Ishikawa (cell line): ENCODE results near the gene GIMAP5.

Experiments used
- CEBPB ChIP-seq: IDR thresholded peaks from 2 replicates; pipeline ENCODE4 v1.6.1; 2012
- CREB1 ChIP-seq: IDR thresholded peaks from 2 replicates; pipeline ENCODE4 v1.6.1; 2012; ENCODE audit warnings: low read depth
- EGR1 ChIP-seq: IDR thresholded peaks from 2 replicates; pipeline ENCODE4 v1.6.1; 2012
- EP300 ChIP-seq: IDR thresholded peaks from 2 replicates; pipeline ENCODE4 v1.6.1; 2012; ENCODE audit warnings: borderline replicate concordance
- FOXM1 ChIP-seq: IDR thresholded peaks from 2 replicates; pipeline ENCODE4 v1.6.1; 2012; ENCODE audit warnings: low read depth, borderline replicate concordance
- MAX ChIP-seq: IDR thresholded peaks from 2 replicates; pipeline ENCODE4 v1.6.1; 2012
- NFIC ChIP-seq: IDR thresholded peaks from 2 replicates; pipeline ENCODE4 v1.6.1; 2012
- RAD21 ChIP-seq: IDR thresholded peaks from 2 replicates; pipeline ENCODE4 v1.6.1; 2012; ENCODE audit warnings: low read depth
- REST ChIP-seq: IDR thresholded peaks from 2 replicates; pipeline ENCODE4 v1.6.1; 2012; ENCODE audit warnings: low read depth, mild to moderate bottlenecking
- TAF1 ChIP-seq: IDR thresholded peaks from 2 replicates; pipeline ENCODE4 v1.6.1; 2012; ENCODE audit warnings: low read depth, mild to moderate bottlenecking
- TCF12 ChIP-seq: IDR thresholded peaks from 2 replicates; pipeline ENCODE4 v1.6.1; 2012; ENCODE audit warnings: low read depth
- TEAD4 ChIP-seq: IDR thresholded peaks from 2 replicates; pipeline ENCODE4 v1.6.1; 2012
- YY1 ChIP-seq: IDR thresholded peaks from 2 replicates; pipeline ENCODE4 v1.6.1; 2012; ENCODE audit warnings: low read depth
- ZBTB7A ChIP-seq: IDR thresholded peaks from 2 replicates; pipeline ENCODE4 v1.6.1; 2012; ENCODE audit warnings: low read depth
- TF ChIP-seq, protein P1 (sequence below): IDR thresholded peaks from 2 replicates; pipeline ENCODE4 v1.6.1; 2012

The GIMAP5 gene

GRCh38 chr7:150737265-150738055, at the start of gene GIMAP5:
Gene GIMAP5 (plus strand): TSS chr7:150737418. CDS start chr7:150740885, 3,467 bp downstream.
- no peak for TF ChIP-seq EGR1
- no peak for TF ChIP-seq CEBPB
- TF ChIP-seq EP300 = no peak
- no peak for TF ChIP-seq TAF1
- TF ChIP-seq CREB1 = no peak
- no peak for TF ChIP-seq FOXM1
- TF ChIP-seq, protein P1, sequence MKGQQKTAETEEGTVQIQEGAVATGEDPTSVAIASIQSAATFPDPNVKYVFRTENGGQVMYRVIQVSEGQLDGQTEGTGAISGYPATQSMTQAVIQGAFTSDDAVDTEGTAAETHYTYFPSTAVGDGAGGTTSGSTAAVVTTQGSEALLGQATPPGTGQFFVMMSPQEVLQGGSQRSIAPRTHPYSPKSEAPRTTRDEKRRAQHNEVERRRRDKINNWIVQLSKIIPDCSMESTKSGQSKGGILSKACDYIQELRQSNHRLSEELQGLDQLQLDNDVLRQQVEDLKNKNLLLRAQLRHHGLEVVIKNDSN = no peak
- TF ChIP-seq ZBTB7A = no peak
- TF ChIP-seq MAX = no peak
- no peak for TF ChIP-seq RAD21
- no peak for TF ChIP-seq NFIC
- TF ChIP-seq YY1 = no peak
- TF ChIP-seq TEAD4 = no peak
- TF ChIP-seq TCF12 = no peak
- TF ChIP-seq REST = no peak

DNA sequence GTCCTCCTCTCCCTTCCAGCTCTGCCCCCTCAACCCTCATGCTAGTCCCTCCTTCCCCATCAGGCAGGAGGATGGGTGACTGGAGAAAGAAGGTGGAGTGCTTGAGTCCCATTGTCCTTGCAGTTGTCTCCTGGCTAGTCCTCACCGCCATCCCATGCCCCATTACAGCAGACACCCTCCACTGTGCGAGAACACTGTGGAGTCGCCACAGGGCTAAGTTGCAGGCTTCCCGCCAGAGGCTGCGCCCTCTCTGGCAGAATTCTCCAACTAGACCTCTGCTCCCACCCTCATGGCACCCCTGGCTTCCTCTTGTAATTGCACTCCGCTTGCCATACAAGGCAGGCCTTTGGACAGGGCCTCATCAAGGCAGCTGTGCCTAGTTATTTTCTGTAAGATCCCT, 48.6 kb upstream of the GIMAP5 start:
- no peak for TF ChIP-seq CEBPB
- TF ChIP-seq, protein P1 = no peak
- no peak for TF ChIP-seq NFIC
- TF ChIP-seq TCF12 = no peak
- TF ChIP-seq MAX = no peak
- TF ChIP-seq REST = no peak
- TF ChIP-seq FOXM1 = no peak
- TF ChIP-seq ZBTB7A = no peak
- no peak for TF ChIP-seq RAD21
- TF ChIP-seq EP300 = no peak
- no peak for TF ChIP-seq TEAD4
- TF ChIP-seq EGR1 = no peak
- no peak for TF ChIP-seq CREB1
- no peak for TF ChIP-seq TAF1
- TF ChIP-seq YY1 = no peak

- TF ChIP-seq EP300 = no peak
- TF ChIP-seq RAD21 = no peak
- no peak for TF ChIP-seq TEAD4
- TF ChIP-seq YY1 = no peak
- no peak for TF ChIP-seq CREB1
- no peak for TF ChIP-seq MAX
- TF ChIP-seq TCF12 = no peak
- TF ChIP-seq CEBPB = no peak
- TF ChIP-seq FOXM1 = no peak
- TF ChIP-seq TAF1 = no peak
Observed at GRCh38 chr7:150695654-150696053, 41.6 kb upstream of the GIMAP5 start.

DNA sequence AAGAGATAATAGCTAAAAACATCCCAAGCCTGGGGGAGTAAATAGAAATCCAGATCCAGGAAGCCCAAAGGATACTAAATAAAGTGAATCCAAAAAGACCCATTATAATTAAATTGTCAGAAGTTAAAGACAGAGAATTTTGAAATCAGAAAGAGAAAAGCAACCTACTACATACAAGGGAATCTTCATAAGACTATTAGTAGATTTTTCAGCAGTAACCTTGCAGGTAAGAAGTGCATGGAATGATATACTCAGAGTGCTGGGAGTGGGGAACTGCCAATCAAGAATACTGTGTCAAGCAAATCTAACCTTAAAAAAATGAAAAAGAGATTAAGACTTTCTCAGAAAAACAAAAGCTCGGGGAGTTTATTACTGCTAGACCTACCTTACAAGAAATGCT, 34.0 kb upstream of the GIMAP5 start:
- TF ChIP-seq ZBTB7A (no peak), TEAD4 (no peak), CREB1 (no peak), YY1 (no peak), CEBPB (no peak)

DNA sequence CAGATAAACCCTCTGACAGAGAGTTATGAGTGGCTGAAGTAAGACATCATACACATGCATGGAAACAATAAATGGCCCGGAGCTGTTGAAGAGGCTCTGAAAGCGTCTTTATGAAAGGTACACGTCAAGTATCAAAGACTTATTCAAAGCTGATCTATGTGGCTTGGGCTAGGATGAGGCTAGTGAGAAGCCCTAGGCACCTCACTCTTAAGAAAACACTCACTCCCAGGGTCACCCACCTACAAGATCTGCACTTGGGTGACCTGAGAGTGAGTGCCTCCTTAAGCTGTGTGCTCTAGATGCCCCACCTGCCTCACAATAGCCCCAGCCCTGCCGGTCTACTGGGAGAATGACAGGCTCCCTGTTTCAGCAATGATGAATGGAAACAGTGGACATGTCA, 21.9 kb upstream of the GIMAP5 start:
- TF ChIP-seq TCF12 (no peak), NFIC (no peak), TEAD4 (no peak)

DNA sequence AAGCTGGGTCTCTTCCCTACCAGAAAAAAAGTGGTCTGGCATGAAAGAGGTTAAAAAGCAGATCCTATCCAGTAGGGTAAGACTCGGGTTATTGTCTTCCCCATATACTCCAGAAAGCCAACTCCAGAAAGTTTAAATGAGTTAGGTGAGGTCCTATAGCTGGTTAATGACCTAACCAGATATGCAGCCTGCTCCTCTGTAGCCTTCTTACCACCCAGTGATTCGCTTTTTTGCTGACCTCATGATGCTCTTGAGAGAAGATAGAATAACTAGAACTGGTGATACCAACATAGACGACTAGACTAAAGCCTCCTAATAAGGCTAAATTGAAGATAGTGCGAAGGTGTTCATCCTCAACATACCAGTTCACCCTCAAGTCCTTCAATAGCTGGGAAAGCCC, 21.5 kb upstream of the GIMAP5 start:
- TF ChIP-seq EGR1 = no peak
- TF ChIP-seq TCF12 = no peak
- TF ChIP-seq ZBTB7A = no peak
- no peak for TF ChIP-seq EP300
- TF ChIP-seq CEBPB = no peak
- no peak for TF ChIP-seq MAX
- no peak for TF ChIP-seq TEAD4
